ENCODE measurements around the gene IQSEC2.

GRCh38 chrX:53241558-53241957, 39.8 kb downstream of the IQSEC2 start:
- no peak for TF ChIP-seq EZH2 (IDR thresholded peaks at IDR 0.05; ENCODE audit: low read depth)
- TF ChIP-seq, protein P1, sequence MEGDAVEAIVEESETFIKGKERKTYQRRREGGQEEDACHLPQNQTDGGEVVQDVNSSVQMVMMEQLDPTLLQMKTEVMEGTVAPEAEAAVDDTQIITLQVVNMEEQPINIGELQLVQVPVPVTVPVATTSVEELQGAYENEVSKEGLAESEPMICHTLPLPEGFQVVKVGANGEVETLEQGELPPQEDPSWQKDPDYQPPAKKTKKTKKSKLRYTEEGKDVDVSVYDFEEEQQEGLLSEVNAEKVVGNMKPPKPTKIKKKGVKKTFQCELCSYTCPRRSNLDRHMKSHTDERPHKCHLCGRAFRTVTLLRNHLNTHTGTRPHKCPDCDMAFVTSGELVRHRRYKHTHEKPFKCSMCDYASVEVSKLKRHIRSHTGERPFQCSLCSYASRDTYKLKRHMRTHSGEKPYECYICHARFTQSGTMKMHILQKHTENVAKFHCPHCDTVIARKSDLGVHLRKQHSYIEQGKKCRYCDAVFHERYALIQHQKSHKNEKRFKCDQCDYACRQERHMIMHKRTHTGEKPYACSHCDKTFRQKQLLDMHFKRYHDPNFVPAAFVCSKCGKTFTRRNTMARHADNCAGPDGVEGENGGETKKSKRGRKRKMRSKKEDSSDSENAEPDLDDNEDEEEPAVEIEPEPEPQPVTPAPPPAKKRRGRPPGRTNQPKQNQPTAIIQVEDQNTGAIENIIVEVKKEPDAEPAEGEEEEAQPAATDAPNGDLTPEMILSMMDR (conservative IDR thresholded peaks at IDR 0.05), result no peak

Measured in PC-9 (cell line).